Bronchial smooth muscle cell (primary cell): ENCODE measurements around the gene ARFGEF3. TPM values are rescaled to one million over a fixed set of nuclear protein-coding genes. Genes with fewer than 3 reads are reported as not detected.

Experiments used
- total RNA-seq: library from RNA; depleted of rRNA; stranded (reverse); fragments of >200 nt; gene quantifications from 2 replicates; pipeline ENCODE4 v1.2.1, GENCODE V29; 2014

The ARFGEF3 gene
- total RNA-seq: under 0.01 TPM in 2 replicates

GRCh38 chr6:138161338-138162110 lies at the start of gene ARFGEF3:
Gene ARFGEF3, plus strand, starts transcription at chr6:138161939. Its CDS starts 148 bp downstream, at chr6:138162087.

GRCh38 chr6:138218449-138218848 lies 56.7 kb downstream of the ARFGEF3 start, which contains the start of gene PBOV1:
Gene PBOV1, minus strand, starts transcription at chr6:138218491. Its CDS starts 96 bp downstream, at chr6:138218395.

GRCh38 chr6:138377844-138378243 lies 216.1 kb downstream of the ARFGEF3 start, which contains the start of gene SMIM28:
Gene SMIM28, plus strand, starts transcription at chr6:138377905. Its CDS starts 168 bp downstream, at chr6:138378073.

Other genes with a start within 250 kb of the ARFGEF3 start
- 18.6 and 29.8 TPM in 2 replicates for gene PERP, start 54.5 kb upstream of the ARFGEF3 start, total RNA-seq
- gene PBOV1, start 56.6 kb downstream of the ARFGEF3 start, total RNA-seq: not detected in 2 replicates
- gene SMIM28, start 216.0 kb downstream of the ARFGEF3 start, total RNA-seq: not detected in 2 replicates
- gene HEBP2, start 242.3 kb downstream of the ARFGEF3 start, total RNA-seq: 11.2 and 24.9 TPM in 2 replicates